Stomach (tissue), 9 donors: ENCODE data around the gene GRHPR. TPM values are rescaled to one million over a fixed set of nuclear protein-coding genes. Genes with fewer than 3 reads are reported as not detected.

ENCODE experiments used
- DNase-seq, 2 donors: peaks; one replicate each; pipeline versions ENCODE4 v3.0.0 to v3.0.0-alpha.2; 2013 to 2019
- H3K27ac ChIP-seq, 5 donors: fragments of 200-600 bp in 4 of 5; sonication (generic) in 4 of 5; one replicate each; pipeline ENCODE4 v1.5.1; 2013 to 2019; ENCODE audit warnings: mild to moderate bottlenecking in 1 of 5, moderate library complexity in 1 of 5
- H3K27me3 ChIP-seq, 3 donors: fragments of 200-600 bp; sonication (generic); one replicate each; pipeline ENCODE4 v1.5.1; 2017 to 2019; ENCODE audit warnings: mixed run types in 1 of 3
- H3K36me3 ChIP-seq, 4 donors: fragments of 200-600 bp; sonication (generic); 1 replicate in 3 of 4; 2 replicates in 1 of 4; pipeline ENCODE4 v1.5.1; 2016 to 2019
- H3K4me1 ChIP-seq, 4 donors: fragments of 200-600 bp; sonication (generic); one replicate each; pipeline ENCODE4 v1.5.1; 2016 to 2019
- H3K4me3 ChIP-seq, 4 donors: fragments of 200-600 bp; sonication (generic) in 3 of 4; one replicate each; pipeline ENCODE4 v1.5.1; 2016 to 2019; ENCODE audit warnings: mild to moderate bottlenecking in 1 of 4
- H3K9me3 ChIP-seq, 4 donors: fragments of 200-600 bp; sonication (generic); one replicate each; pipeline ENCODE4 v1.5.1; 2016 to 2019
- EP300 ChIP-seq: sonication (generic); formaldehyde crosslinking; IDR thresholded peaks from one replicate; pipeline ENCODE4 v1.6.1; 2017; ENCODE audit warnings: antibody characterized with exemption
- POLR2A ChIP-seq, 4 donors: fragments of 450-650 bp; IDR thresholded peaks; one replicate each; pipeline ENCODE4 v1.6.1; 2016; ENCODE audit warnings: antibody characterized with exemption in 4 of 4, control low read depth in 2 of 4, mild to moderate bottlenecking in 1 of 4, moderate library complexity in 1 of 4
- POLR2AphosphoS5 ChIP-seq, 3 donors: sonication (generic); formaldehyde crosslinking; IDR thresholded peaks; one replicate each; pipeline ENCODE4 v1.6.1; 2016; ENCODE audit warnings: antibody characterized with exemption in 3 of 3
- WGBS, 5 donors: extraction: QIAGEN DNeasy Blood & Tissue Kit in 3 of 5; methylation state at CpG; one replicate each; pipeline versions ENCODE4 v1.1.5 to v1.1.7; 2013 to 2018; 5-methylcytosine and 5-hydroxymethylcytosine counted together
- intact Hi-C: fragments of 100-400 bp; cut with DNase I; formaldehyde crosslinking; loops from one replicate; pipeline ENCODE4 v1.15.1; 2023; ENCODE audit warnings: low total_unique reads
- polyA plus RNA-seq, 3 donors: library from polyadenylated mRNA; stranded (reverse); fragments of 200-250 nt; gene quantifications; one replicate each; pipeline ENCODE4 v1.2.3, GENCODE V29; 2013
- total RNA-seq, 5 donors: library from RNA; depleted of rRNA; stranded (reverse); fragments of >200 nt; gene quantifications; one replicate each; pipeline versions ENCODE4 v1.1.0 to v1.2.3, GENCODE V29; 2014 to 2016
- TF ChIP-seq, protein P1 (sequence below), 7 experiments: fragments of 450-650 bp in 4 of 7; fragments of 200-600 bp in 3 of 7; sonication (generic) in 3 of 7; IDR thresholded peaks; one replicate each; pipeline ENCODE4 v1.5.1; 2016 to 2019; ENCODE audit warnings: antibody characterized with exemption in 7 of 7, control low read depth in 2 of 7, mild to moderate bottlenecking in 1 of 7
- donor health status: healthy with polysubstance abuse.
- donor health status: Bipolar disorder and iron deficiency.
- donor health status: healthy.

GRHPR gene
- total and polyA plus RNA-seq, 8 donors: 48.7 to 111 (median 81.4) TPM

DNA sequence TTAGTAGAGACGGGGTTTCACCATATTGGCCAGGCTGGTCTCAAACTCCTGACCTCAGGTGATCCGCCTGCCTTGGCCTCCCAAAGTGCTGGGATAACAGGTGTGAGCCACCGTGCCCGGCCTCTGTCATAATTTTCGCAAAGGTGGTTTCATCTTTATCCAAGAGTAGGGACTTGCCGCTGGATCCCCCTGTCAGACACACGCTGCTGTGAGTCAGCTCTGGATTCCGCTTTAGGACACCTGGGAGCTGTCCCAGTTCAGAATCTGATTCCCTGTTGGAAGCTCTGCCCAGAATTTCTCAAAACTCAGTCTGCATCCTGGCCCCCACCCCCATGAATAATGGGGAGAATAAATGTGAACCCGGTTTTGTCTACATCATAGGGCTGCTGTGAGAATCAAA lies 17.9 kb upstream of the GRHPR start:
- H3K4me3 ChIP-seq: no peak overlapping the region
- no peaks in the 10 kb centered on the region for H3K4me1 ChIP-seq
- H3K36me3 ChIP-seq: no peaks in the 10 kb centered on the region
- TF ChIP-seq POLR2A (IDR thresholded peaks at IDR 0.05): no peak
- no peak for TF ChIP-seq EP300
- TF ChIP-seq, protein P1, sequence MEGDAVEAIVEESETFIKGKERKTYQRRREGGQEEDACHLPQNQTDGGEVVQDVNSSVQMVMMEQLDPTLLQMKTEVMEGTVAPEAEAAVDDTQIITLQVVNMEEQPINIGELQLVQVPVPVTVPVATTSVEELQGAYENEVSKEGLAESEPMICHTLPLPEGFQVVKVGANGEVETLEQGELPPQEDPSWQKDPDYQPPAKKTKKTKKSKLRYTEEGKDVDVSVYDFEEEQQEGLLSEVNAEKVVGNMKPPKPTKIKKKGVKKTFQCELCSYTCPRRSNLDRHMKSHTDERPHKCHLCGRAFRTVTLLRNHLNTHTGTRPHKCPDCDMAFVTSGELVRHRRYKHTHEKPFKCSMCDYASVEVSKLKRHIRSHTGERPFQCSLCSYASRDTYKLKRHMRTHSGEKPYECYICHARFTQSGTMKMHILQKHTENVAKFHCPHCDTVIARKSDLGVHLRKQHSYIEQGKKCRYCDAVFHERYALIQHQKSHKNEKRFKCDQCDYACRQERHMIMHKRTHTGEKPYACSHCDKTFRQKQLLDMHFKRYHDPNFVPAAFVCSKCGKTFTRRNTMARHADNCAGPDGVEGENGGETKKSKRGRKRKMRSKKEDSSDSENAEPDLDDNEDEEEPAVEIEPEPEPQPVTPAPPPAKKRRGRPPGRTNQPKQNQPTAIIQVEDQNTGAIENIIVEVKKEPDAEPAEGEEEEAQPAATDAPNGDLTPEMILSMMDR (IDR thresholded peaks at IDR 0.05): no peak
- TF ChIP-seq POLR2AphosphoS5 (IDR thresholded peaks at IDR 0.05): no peak
- no peaks in the 10 kb centered on the region for H3K27me3 ChIP-seq
- 88 to 97% (median 91%) methylated on average over 9 of the region's 9 CpGs for WGBS, 5 donors
- intact Hi-C loops: no loop called here
- DNase-seq: no peak
- H3K9me3 ChIP-seq: no peaks in the 10 kb centered on the region
- H3K27ac ChIP-seq: no peak overlapping the region

GRCh38 chr9:37405350-37405749 lies 17.1 kb upstream of the GRHPR start:
- Histone ChIP-seq H3K4me3 (no peak overlapping the region), H3K27me3 (no peaks in the 10 kb centered on the region), H3K27ac (no peak overlapping the region), H3K9me3 (no peaks in the 10 kb centered on the region), H3K36me3 (no peaks in the 10 kb centered on the region), H3K4me1 (no peaks in the 10 kb centered on the region)
- TF ChIP-seq EP300 (no peak), POLR2AphosphoS5 (IDR thresholded peaks at IDR 0.05) (no peak), POLR2A (IDR thresholded peaks at IDR 0.05) (no peak)
- TF ChIP-seq, protein P1 (IDR thresholded peaks at IDR 0.05): no peak
- no peak for DNase-seq
- intact Hi-C loops: no loop called here
- 60 to 78% (median 64%) methylated on average over 3 of the region's 3 CpGs for WGBS, 5 donors

- intact Hi-C loops: no loop called here
- no peaks in the 10 kb centered on the region for H3K27me3 ChIP-seq
- no peak overlapping the region for H3K4me3 ChIP-seq
- WGBS, 5 donors: 85 to 88% (median 87%) methylated on average over 10 of the region's 10 CpGs
- no peaks in the 10 kb centered on the region for H3K36me3 ChIP-seq
- no peak for DNase-seq
- no peaks in the 10 kb centered on the region for H3K4me1 ChIP-seq
- TF ChIP-seq, protein P1 (IDR thresholded peaks at IDR 0.05): no peak
- TF ChIP-seq POLR2A (IDR thresholded peaks at IDR 0.05) (no peak), EP300 (no peak), POLR2AphosphoS5 (IDR thresholded peaks at IDR 0.05) (no peak)
- peak overlapping the region in 1 of 5 donors; percentile 24 for H3K27ac ChIP-seq
- H3K9me3 ChIP-seq: no peaks in the 10 kb centered on the region
These were observed 16.6 kb upstream of the GRHPR start for GRCh38 chr9:37405764-37406380.

- intact Hi-C loops: no loop called here
- whole genome bisulfite sequencing, 5 donors: 81 to 89% (median 87%) methylated on average over 11 of the region's 11 CpGs
These were observed 15.7 kb upstream of the GRHPR start for GRCh38 chr9:37406603-37407401.

More at GRCh38 chr9:37406603-37407401, 15.7 kb upstream of the GRHPR start:
- DNase-seq: no peak
- Histone ChIP-seq H3K27ac (no peak overlapping the region), H3K4me1 (no peaks in the 10 kb centered on the region), H3K27me3 (no peaks in the 10 kb centered on the region), H3K9me3 (no peaks in the 10 kb centered on the region), H3K4me3 (no peak overlapping the region), H3K36me3 (no peaks in the 10 kb centered on the region)
- TF ChIP-seq POLR2AphosphoS5 (IDR thresholded peaks at IDR 0.05): no peak
- TF ChIP-seq EP300: no peak
- TF ChIP-seq, protein P1 (IDR thresholded peaks at IDR 0.05): no peak
- no peak for TF ChIP-seq POLR2A (IDR thresholded peaks at IDR 0.05)
